ENCODE results near the gene RAD54L. TPM values are rescaled to one million over a fixed set of nuclear protein-coding genes. Genes with fewer than 3 reads are reported as not detected.
A peak's percentile ranks its signal among the peaks of the same experiment; 100 is the strongest.

RAD54L gene
- total and polyA plus RNA-seq, 2 of the 4 experiments (the other 2 are of a cell fraction): 4.8 to 10.6 TPM

- no peak overlapping the region for H4K5ac ChIP-seq (ENCODE audit: low read depth, low read length)
- peaks cover 0 to 9% of the 10 kb centered on the region in 2 experiments; a peak in 1 of 4 replicates for H3K79me1 ChIP-seq (ENCODE audit: low read depth in 1 of 2, low read length in 2 of 2)
- no peaks in the 10 kb centered on the region for H3K9me3 ChIP-seq (ENCODE audit: control insufficient read depth, insufficient read depth, low read length)
- 40% methylated on average over 1 of the region's 5 CpGs; no CpG with 5 or more reads in 1 of the 2 experiments for WGBS, 2 experiments (ENCODE audit: extremely low coverage in 2 of 2, insufficient read length in 1 of 2)
- no peak overlapping the region; the same call in 1 of the 2 replicates for H3K4me2 ChIP-seq (ENCODE audit: low read depth, low read length)
- H2BK5ac ChIP-seq (ENCODE audit: low read depth, low read length, poor library complexity, severe bottlenecking): no peak overlapping the region
- H3K4ac ChIP-seq (ENCODE audit: low read depth, low read length): no peak overlapping the region
- no peak overlapping the region for H3K14ac ChIP-seq (replicated peaks; ENCODE audit: low read depth, low read length)
- H2BK20ac ChIP-seq (ENCODE audit: low read depth, low read length): no peak overlapping the region
- no peaks in the 10 kb centered on the region for H3K36me3 ChIP-seq (ENCODE audit: control insufficient read depth, insufficient read depth, low read length)
- H3K4me3 ChIP-seq (ENCODE audit: insufficient read depth, low read depth, low read length): no peak overlapping the region
- peaks cover 2% of the 10 kb centered on the region; the same call in 1 of the 2 replicates for H3K9me1 ChIP-seq (ENCODE audit: insufficient read depth, low read length)
- no peak for ATAC-seq (ENCODE audit: low read depth)
- ChIA-PET CTCF (no interaction called here), POLR2A (ENCODE audit: unreplicated experiment) (no interaction called here)
- no peak overlapping the region for H3K9ac ChIP-seq (ENCODE audit: low read depth, low read length)
- no peak overlapping the region for H3K27ac ChIP-seq (ENCODE audit: insufficient read depth, low read length)
- H4K91ac ChIP-seq (ENCODE audit: insufficient read depth, low read depth, low read length): no peak overlapping the region
- H3K23ac ChIP-seq (ENCODE audit: low read depth, low read length): no peak overlapping the region
- H2BK120ac ChIP-seq (ENCODE audit: low read depth, low read length): no peak overlapping the region
- H2AK5ac ChIP-seq (ENCODE audit: low read depth, low read length): no peak overlapping the region
- no peaks in the 10 kb centered on the region for H4K20me1 ChIP-seq (ENCODE audit: insufficient read depth, low read length)
- TF ChIP-seq POLR2A (IDR thresholded peaks at IDR 0.05; ENCODE audit: low read depth, low read length) (no peak), USF2 (IDR thresholded peaks at IDR 0.05; ENCODE audit: low read depth, low read length) (no peak), SMC3 (IDR thresholded peaks at IDR 0.05; ENCODE audit: low read depth, low read length) (no peak), CEBPB (IDR thresholded peaks at IDR 0.05; ENCODE audit: low read depth, low read length) (no peak), MAZ (IDR thresholded peaks at IDR 0.05; ENCODE audit: borderline replicate concordance, low read depth, low read length) (no peak), MXI1 (IDR thresholded peaks at IDR 0.05; ENCODE audit: borderline replicate concordance, low read depth, low read length) (no peak), RAD21 (IDR thresholded peaks at IDR 0.05; ENCODE audit: low read length) (no peak), ELK1 (IDR thresholded peaks at IDR 0.05; ENCODE audit: borderline replicate concordance, low read depth, low read length) (no peak), CTCF (conservative IDR thresholded peaks at IDR 0.05; ENCODE audit: low read depth, low read length) (no peak), RFX5 (IDR thresholded peaks at IDR 0.05; ENCODE audit: low read depth, low read length) (no peak)
- no peaks in the 10 kb centered on the region for H3K27me3 ChIP-seq (ENCODE audit: control insufficient read depth, insufficient read depth, low read length)
- H2BK15ac ChIP-seq (ENCODE audit: low read depth, low read length): no peak overlapping the region
- in situ Hi-C loops (cut with MboI; ENCODE audit: low sequenced_read_pairs) (no loop called here), intact Hi-C loops (cut with micrococcal nuclease) (no loop called here), dilution Hi-C loops (cut with HindIII; ENCODE audit: low sequenced_read_pairs, unreplicated experiment) (no loop called here)
- no peaks in the 10 kb centered on the region for H3K4me1 ChIP-seq (ENCODE audit: control insufficient read depth, insufficient read depth, low read length)
- H4K8ac ChIP-seq (ENCODE audit: low read depth in 2 of 2, low read length in 2 of 2): no peak overlapping the region
- H2AK9ac ChIP-seq (replicated peaks; ENCODE audit: low read depth, low read length, poor library complexity): peak overlapping the region; percentile 52
- BruUV-seq (replicated peaks): no TSS peak
- H3K18ac ChIP-seq (ENCODE audit: low read depth, low read length): no peak overlapping the region
- no peak overlapping the region for H3K56ac ChIP-seq (ENCODE audit: extremely low read depth, insufficient read depth, low read length)
- peak overlapping the region; percentile 99 for H2AFZ ChIP-seq (replicated peaks; ENCODE audit: low read length, poor library complexity)
- DNase-seq: no peak
These were observed 43.2 kb upstream of the RAD54L start for GRCh38 chr1:46204406-46204742.
